Retina (tissue), 1 donor: ENCODE data around the gene GZMA.
"Not testable (repeated sequence)": the region's sequence is repeated elsewhere in the genome, so short reads cannot be mapped to it uniquely, and the experiment has no call there.

ENCODE experiments used
- DNase-seq: peaks from one replicate; pipeline ENCODE4 v3.0.0-alpha.2; 2016

GZMA gene

GRCh38 chr5:55102348-55102747, at the start of gene GZMA:
Gene GZMA, plus strand, starts transcription at chr5:55102646. Its CDS starts 37 bp downstream, at chr5:55102683.
- no peak for DNase-seq

DNA sequence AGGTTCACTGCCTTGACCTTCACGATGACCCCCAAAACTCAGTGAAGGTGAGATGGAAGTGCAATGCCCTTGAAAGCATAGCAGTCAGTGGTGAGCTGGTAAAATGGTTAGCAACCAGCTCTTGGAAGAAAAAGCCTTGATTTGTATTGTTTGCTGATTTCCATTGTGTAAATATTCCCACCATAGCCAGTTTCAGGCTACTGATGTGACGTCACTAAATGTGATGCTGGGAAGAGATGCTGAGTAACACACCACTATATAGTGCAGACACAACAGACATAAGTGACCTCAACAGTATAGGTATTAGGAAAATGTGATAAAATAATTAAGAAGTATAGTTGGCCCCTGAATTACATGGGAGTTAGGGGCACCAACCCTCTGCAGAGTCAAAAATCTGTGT, 47.3 kb upstream of the GZMA start:
- no peak for DNase-seq

DNA sequence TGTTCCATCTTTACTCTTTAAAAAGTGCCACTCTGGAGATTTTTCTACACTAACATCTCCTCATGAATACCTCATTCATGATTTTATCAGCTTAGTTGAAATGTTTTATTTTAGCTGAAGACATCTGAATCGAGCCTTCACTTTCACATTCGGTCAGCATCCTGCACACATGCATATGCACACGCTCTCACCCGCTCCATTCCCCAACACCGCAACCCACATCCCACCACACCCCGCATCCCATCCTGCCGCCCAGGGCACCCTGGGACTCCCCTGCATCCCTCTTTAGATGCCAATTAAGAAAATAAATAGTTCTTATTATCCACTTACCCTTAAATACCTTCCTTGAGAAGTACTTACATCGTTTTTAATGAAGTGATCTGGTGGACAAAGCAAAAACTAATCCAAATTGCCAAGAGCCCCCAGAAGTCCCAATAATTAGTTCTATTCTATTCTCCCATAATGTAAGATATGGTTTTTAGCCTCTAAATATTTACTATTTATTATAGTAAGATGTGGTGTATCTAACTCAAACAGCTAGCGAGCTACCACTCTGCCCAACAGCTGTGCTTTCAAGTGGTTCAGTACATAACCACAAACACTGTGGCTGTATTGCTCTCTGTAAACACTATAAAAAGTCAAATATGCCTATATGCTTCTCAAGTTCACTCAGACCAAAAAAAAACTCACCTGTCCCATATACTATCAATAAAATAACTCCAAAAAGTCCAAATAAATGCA, 40.2 kb upstream of the GZMA start:
- no peak for DNase-seq

- DNase-seq: no peak
Observed at GRCh38 chr5:55063220-55063863, 39.1 kb upstream of the GZMA start.

DNA sequence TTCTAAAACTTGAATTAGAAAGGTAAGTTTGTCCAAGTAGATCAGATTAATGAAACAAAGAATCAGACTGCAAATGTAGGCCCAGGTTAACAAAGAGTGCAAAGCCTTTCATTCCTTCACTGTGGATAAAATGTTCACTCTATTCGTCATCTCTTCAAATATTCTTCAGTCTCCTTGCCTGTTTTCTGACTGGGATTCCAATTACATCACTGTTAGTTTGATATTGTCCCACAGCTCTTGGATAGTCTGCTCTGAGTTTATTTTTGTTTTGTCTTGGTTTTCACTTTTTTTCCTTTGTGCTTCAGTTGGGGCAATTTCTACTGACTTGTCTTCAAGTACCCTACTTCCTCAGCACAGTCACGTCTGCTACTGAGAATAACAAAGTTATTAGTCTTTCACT, 38.5 kb upstream of the GZMA start:
- DNase-seq: no peak

GRCh38 chr5:55064523-55064922, 37.9 kb upstream of the GZMA start:
- DNase-seq: no peak

DNA sequence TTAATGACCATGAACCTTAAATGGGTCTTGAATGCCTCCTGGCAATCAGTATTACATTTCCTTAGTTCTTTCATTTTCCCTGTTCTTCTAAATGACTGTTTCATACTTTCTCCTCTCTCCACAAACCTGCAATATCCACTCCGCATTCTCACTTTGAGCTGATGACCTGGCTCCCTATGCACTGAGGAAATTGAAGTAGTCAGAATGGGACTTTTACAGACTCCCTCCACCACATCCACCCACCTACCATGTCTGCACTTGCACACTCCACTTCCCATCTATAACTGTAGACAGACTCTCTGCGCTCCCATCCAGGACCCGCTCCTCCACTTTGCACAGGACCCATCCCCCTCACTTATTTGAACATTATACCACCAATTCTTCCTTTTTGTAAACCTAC, 36.2 kb upstream of the GZMA start:
- DNase-seq: no peak

- no peak for DNase-seq
Observed at GRCh38 chr5:55070968-55071367, 31.5 kb upstream of the GZMA start.

DNA sequence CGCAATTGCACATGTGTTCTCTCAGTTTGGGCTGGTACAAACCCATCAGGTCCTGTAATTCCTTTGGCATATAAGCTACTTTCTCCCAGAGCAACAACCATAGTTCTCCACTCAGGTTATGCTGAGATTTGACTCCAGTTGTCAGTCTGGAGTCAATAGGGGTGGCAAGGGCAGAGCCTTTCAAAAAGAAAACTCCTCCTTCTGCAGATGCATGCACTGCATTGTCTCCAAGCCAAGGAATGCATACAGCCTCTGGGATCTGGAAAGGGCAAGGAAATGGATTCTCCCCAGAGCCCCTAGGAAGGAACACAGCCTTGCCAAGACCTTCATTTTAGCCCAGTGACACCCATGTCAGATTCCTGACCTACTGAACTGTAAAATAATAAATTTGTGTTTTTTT, 31.0 kb upstream of the GZMA start:
- DNase-seq: no peak

- DNase-seq: no peak
Observed at GRCh38 chr5:55072666-55073065, 29.8 kb upstream of the GZMA start.

DNA sequence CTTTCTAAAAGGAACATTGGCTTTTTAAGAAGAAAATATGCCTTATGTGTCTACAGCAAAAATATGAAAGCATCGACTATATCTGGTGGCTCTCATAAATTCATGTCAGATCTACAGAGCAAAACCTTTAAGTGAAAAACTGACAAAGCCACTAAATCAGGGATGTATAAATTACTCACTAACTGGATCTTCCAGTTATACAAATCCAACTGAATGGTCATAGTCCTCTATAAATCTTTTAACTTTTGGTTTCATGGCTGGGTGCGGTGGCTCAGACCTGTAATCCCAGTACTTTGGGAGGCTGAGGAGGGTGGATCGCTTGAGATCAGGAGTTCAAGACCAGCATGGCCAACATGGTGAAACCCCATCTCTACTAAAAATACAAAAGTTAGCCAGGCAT, 29.2 kb upstream of the GZMA start:
- no peak for DNase-seq

- no peak for DNase-seq
Observed at GRCh38 chr5:55081541-55081940, 20.9 kb upstream of the GZMA start.

DNA sequence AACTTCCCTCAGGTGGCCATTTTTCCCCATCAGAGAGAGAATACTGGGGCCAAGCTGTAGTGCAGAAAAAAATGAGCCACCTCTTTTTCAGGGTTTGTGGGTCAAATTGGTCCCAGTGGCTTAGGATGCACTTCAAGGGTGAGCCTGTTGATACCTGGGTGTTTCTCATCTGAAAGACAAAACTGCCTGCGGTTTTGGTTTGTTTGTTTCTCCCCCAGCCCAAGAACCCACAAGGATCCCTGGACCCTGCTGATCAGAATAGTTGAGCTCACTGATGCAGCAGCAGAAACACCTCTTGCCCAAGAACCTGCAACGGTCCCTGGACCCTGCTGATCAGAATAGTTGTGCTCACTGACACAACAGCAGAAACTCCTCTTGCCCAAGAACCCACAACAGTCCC, 13.1 kb upstream of the GZMA start:
- not testable (repeated sequence) for DNase-seq

- DNase-seq: not testable (repeated sequence)
Observed at GRCh38 chr5:55091011-55091410, 11.4 kb upstream of the GZMA start.

- DNase-seq: no peak
Observed at GRCh38 chr5:55096182-55096581, 6.3 kb upstream of the GZMA start.

DNA sequence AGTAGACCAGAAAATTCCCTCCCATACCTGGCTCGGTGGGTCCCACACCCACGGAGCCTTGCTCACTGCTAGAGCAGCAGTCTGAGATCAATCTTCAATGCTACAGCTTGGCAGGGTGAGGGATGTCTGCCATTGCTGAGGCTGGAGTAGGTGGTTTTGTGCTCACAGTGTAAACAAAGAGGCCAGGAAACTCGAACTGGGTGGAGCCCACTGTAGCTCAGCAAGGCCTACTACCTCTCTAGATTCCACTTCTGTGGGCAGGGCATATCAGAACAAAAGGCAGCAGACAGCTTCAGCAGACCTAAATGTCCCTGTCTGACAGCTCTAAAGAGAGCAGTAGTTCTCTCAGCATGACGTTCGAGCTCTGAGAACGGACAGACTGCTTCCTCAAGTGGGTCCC, 5.6 kb upstream of the GZMA start:
- DNase-seq: no peak

GRCh38 chr5:55101148-55101547, 1.3 kb upstream of the GZMA start:
- DNase-seq: not testable (repeated sequence)

DNA sequence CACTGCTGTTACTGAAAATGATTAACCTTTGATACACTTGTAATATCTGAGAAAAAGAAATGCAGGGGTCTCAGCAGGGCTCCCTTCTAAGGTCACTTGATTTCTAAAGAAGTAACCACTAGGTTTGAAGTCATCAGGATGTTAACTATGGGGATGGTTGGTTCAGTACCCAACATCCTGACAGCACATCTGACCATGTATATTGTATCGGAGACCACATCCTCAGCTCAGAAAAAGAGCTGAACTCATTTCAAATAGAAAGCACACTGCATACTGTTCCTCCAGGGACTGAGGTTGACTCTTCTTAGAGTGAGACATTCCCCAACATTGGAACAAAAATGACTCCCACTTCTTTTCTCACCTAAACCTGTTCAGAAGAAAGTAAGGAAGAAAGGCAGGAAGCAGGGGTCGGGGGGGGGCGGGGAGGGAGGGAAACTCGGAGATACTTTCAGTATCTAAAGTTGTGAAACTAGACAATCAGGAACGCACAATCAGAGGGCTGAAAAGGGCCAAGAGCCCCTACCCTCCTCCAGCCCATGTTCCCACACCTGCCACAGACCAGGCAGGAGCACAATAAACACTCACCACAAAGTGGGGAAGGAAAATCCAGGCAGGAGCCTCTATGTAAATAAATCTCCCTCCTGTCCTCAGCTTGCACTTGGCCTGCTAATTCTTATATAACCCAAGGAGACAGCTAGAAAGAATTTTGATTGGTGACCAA, 730 bp upstream of the GZMA start:
- DNase-seq: no peak

- DNase-seq: no peak
Observed at GRCh38 chr5:55104036-55104772, 1.8 kb downstream of the GZMA start.

- no peak for DNase-seq
Observed at GRCh38 chr5:55104946-55105701, 2.7 kb downstream of the GZMA start.

- not testable (repeated sequence) for DNase-seq
Observed at GRCh38 chr5:55105976-55106375, 3.5 kb downstream of the GZMA start.

DNA sequence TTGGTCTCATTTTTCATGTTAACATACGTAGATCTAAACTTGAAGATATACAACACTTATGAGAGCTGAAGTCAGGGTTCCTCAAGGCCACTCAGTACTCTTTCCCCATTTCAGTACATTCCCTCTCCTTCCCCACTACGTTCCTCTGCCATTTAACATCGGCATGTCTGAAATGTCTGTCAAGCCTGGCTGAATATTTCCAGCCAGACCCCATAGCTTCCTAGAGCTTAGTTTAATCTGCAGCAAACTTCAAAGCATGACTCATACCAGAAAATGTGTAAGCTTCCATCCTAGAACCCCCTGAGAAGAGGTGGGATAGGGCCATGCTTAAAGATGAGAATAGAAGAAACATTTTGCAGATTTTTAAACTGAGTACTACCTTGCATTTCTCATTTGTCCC, 6.2 kb downstream of the GZMA start:
- no peak for DNase-seq

GRCh38 chr5:55110217-55110616, 7.8 kb downstream of the GZMA start:
- peak; percentile 39 for DNase-seq
